Sigmoid colon (tissue), 4 donors: ENCODE data around the gene LSM6.

Experiments used
- EP300 ChIP-seq, 4 donors: sonication (generic); formaldehyde crosslinking; IDR thresholded peaks; one replicate each; pipeline ENCODE4 v1.6.1; 2017; ENCODE audit warnings: antibody characterized with exemption in 4 of 4
- POLR2A ChIP-seq, 2 donors: fragments of 450-650 bp; IDR thresholded peaks; one replicate each; pipeline ENCODE4 v1.6.1; 2016; ENCODE audit warnings: antibody characterized with exemption in 2 of 2, mild to moderate bottlenecking in 2 of 2, moderate library complexity in 2 of 2
- TF ChIP-seq, protein P1 (sequence below), 4 experiments: fragments of 450-650 bp in 3 of 4; fragments of 200-600 bp in 1 of 4; IDR thresholded peaks; one replicate each; pipeline ENCODE4 v1.5.1; 2016 to 2019; ENCODE audit warnings: antibody characterized with exemption in 4 of 4, mild to moderate bottlenecking in 3 of 4, moderate library complexity in 2 of 4

DNA sequence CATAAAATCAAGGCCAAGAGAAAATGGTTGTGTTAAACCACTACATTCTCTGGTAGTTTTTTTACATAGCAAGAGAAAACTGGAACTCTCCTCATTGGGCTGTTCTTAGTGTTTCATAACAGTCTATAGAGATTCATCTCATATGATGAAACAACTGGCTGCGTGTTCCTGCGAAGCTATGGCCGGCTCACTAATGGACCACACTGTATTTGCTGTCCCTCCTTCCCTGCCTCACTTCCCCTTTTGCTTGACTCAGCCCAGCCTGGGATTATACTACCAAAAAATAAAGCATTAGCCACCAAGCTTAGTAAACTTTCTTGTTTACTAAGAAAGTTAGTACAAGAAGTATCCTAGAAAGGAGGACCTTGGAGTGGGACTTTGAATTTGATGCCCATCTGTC, 31.6 kb upstream of the LSM6 start:
- TF ChIP-seq, protein P1, sequence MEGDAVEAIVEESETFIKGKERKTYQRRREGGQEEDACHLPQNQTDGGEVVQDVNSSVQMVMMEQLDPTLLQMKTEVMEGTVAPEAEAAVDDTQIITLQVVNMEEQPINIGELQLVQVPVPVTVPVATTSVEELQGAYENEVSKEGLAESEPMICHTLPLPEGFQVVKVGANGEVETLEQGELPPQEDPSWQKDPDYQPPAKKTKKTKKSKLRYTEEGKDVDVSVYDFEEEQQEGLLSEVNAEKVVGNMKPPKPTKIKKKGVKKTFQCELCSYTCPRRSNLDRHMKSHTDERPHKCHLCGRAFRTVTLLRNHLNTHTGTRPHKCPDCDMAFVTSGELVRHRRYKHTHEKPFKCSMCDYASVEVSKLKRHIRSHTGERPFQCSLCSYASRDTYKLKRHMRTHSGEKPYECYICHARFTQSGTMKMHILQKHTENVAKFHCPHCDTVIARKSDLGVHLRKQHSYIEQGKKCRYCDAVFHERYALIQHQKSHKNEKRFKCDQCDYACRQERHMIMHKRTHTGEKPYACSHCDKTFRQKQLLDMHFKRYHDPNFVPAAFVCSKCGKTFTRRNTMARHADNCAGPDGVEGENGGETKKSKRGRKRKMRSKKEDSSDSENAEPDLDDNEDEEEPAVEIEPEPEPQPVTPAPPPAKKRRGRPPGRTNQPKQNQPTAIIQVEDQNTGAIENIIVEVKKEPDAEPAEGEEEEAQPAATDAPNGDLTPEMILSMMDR (IDR thresholded peaks at IDR 0.05): no peak
- no peak for TF ChIP-seq POLR2A (IDR thresholded peaks at IDR 0.05)
- TF ChIP-seq EP300 (IDR thresholded peaks at IDR 0.05): no peak
